Large intestine (tissue), 3 donors: ENCODE data around the gene TMEM204. TPM values are rescaled to one million over a fixed set of nuclear protein-coding genes. Genes with fewer than 3 reads are reported as not detected.
A peak's percentile ranks its signal among the peaks of the same experiment; 100 is the strongest.

Experiments
- DNase-seq, 2 donors: peaks; one replicate each; pipeline versions ENCODE4 v3.0.0 to v3.0.0-alpha.2; 2013
- H3K27ac ChIP-seq: one replicate; pipeline ENCODE4 v1.5.1; 2013; ENCODE audit warnings: low read length
- H3K27me3 ChIP-seq: 2 replicates; pipeline ENCODE4 v1.6.1; 2013; ENCODE audit warnings: low read length; ENCODE audit not compliant: control insufficient read depth, insufficient read depth
- H3K36me3 ChIP-seq: 2 replicates; pipeline ENCODE4 v1.6.1; 2013; ENCODE audit warnings: low read length; ENCODE audit not compliant: control insufficient read depth, insufficient read depth
- H3K4me1 ChIP-seq: one replicate; pipeline ENCODE4 v1.6.1; 2013; ENCODE audit warnings: low read length; ENCODE audit not compliant: control insufficient read depth, insufficient read depth
- H3K4me3 ChIP-seq: one replicate; pipeline ENCODE4 v1.5.1; 2013; ENCODE audit warnings: low read length
- H3K9me3 ChIP-seq: one replicate; pipeline ENCODE4 v1.6.1; 2013; ENCODE audit warnings: mild to moderate bottlenecking, low read depth, low read length, moderate library complexity; ENCODE audit not compliant: control insufficient read depth
- WGBS: methylation state at CpG from one replicate; pipeline ENCODE4 v1.1.5; 2013; ENCODE audit warnings: low lambda C conversion rate; ENCODE audit not compliant: insufficient coverage; 5-methylcytosine and 5-hydroxymethylcytosine counted together
- polyA plus RNA-seq: library from polyadenylated mRNA; unstranded; fragments of 120-200 nt; gene quantifications from one replicate; pipeline ENCODE4 v1.2.1, GENCODE V29; 2013

The TMEM204 gene
- polyA plus RNA-seq, 1 donor = 9.4 TPM

GRCh38 chr16:1538804-1539520 is 5.5 kb downstream of the TMEM204 start:
- H3K9me3 ChIP-seq = no peaks in the 10 kb centered on the region
- peaks cover 5% of the 10 kb centered on the region for H3K4me1 ChIP-seq
- H3K4me3 ChIP-seq = no peak overlapping the region
- no peak overlapping the region for H3K27ac ChIP-seq
- WGBS = no CpG with 5 or more reads among the region's 22 CpGs
- peaks cover 56% of the 10 kb centered on the region for H3K36me3 ChIP-seq
- no peak for DNase-seq
- no peaks in the 10 kb centered on the region for H3K27me3 ChIP-seq

- peaks cover 56% of the 10 kb centered on the region for H3K36me3 ChIP-seq
- no peak overlapping the region for H3K27ac ChIP-seq
- no peak overlapping the region for H3K4me3 ChIP-seq
- no peaks in the 10 kb centered on the region for H3K27me3 ChIP-seq
- H3K9me3 ChIP-seq = no peaks in the 10 kb centered on the region
- DNase-seq = no peak
- WGBS = no CpG with 5 or more reads among the region's 35 CpGs
- peaks cover 5% of the 10 kb centered on the region for H3K4me1 ChIP-seq
These were observed 6.5 kb downstream of the TMEM204 start for GRCh38 chr16:1539720-1540555.

- Histone ChIP-seq H3K4me1 (peaks cover 5% of the 10 kb centered on the region), H3K27me3 (no peaks in the 10 kb centered on the region), H3K9me3 (no peaks in the 10 kb centered on the region), H3K27ac (no peak overlapping the region), H3K36me3 (peaks cover 56% of the 10 kb centered on the region), H3K4me3 (no peak overlapping the region)
- DNase-seq = no peak
- WGBS = no CpG with 5 or more reads among the region's 8 CpGs
These were observed 7.0 kb downstream of the TMEM204 start for GRCh38 chr16:1540556-1540855.

DNA sequence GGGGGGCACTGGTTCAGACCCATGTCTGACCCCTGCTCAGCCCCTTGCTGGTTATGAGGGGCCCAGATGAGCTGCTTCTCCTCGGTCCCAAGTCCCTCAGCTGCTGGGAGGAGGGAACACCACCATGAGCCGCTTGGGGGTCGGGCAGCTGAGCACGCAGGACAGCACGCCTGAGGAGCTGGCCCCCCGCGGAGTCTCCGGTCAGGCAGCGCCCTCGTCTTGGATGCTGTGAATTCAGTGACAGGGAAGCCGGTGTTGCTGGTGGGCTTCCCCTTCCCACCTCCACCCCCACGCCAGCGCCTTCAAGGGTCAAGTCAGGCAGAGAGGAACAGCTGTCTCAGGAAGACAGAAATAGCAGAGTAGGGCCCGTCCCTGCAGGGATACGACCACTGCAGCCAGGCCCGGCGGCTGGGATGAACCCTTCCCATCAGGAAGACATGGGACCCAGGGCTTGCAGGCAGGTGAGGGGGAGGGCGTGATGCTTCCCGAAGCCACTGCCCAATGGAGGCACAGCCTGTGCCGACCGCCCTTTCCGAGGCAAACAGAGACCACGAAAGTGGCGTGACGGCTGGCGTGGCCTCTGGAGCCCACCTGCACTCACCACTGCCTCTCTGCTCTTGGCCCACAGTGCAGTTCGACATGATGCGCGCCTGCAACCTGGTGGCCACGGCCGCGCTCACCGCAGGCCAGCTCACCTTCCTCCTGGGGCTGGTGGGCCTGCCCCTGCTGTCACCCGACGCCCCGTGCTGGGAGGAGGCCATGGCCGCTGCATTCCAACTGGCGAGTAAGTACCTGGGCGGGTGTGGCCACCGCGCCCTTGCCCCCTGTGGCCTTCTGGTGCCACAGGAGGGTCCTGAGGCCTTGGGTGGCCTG is 8.1 kb downstream of the TMEM204 start:
- Histone ChIP-seq H3K4me3 (no peak overlapping the region), H3K36me3 (peaks cover 51% of the 10 kb centered on the region), H3K4me1 (peaks cover 8% of the 10 kb centered on the region), H3K9me3 (no peaks in the 10 kb centered on the region), H3K27me3 (no peaks in the 10 kb centered on the region), H3K27ac (no peak overlapping the region)
- DNase-seq = peak in 1 of 2 donors; percentile 15
- no CpG with 5 or more reads among the region's 41 CpGs for WGBS

GRCh38 chr16:1542166-1542500 is 8.7 kb downstream of the TMEM204 start:
- Histone ChIP-seq H3K4me3 (no peak overlapping the region), H3K4me1 (peaks cover 8% of the 10 kb centered on the region), H3K9me3 (no peaks in the 10 kb centered on the region), H3K36me3 (peaks cover 46% of the 10 kb centered on the region), H3K27ac (no peak overlapping the region), H3K27me3 (no peaks in the 10 kb centered on the region)
- no CpG with 5 or more reads among the region's 2 CpGs for WGBS
- no peak for DNase-seq

DNA sequence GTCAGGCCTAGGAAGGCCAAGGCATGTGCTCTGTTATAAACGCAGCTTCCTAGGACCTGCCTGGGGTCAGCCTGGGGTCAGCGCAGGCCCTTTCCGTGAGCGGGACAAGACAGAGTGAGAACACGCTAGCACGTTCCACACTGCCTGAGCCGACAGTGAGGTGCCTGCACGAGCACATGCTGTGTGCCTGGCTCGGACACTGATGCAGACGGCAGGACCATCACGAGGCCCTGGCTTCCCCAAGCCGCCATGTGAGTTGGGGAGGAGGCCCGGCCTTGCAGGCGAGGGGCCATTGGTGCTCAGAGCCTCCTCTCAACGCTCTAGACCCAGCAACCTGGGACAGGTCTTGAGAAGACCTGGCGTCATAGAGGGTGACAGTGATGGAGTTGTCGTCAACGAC is 9.1 kb downstream of the TMEM204 start:
- WGBS = no CpG with 5 or more reads among the region's 18 CpGs
- Histone ChIP-seq H3K36me3 (peaks cover 45% of the 10 kb centered on the region), H3K4me1 (peaks cover 8% of the 10 kb centered on the region), H3K27me3 (no peaks in the 10 kb centered on the region), H3K27ac (no peak overlapping the region), H3K4me3 (no peak overlapping the region), H3K9me3 (no peaks in the 10 kb centered on the region)
- DNase-seq = no peak

DNA sequence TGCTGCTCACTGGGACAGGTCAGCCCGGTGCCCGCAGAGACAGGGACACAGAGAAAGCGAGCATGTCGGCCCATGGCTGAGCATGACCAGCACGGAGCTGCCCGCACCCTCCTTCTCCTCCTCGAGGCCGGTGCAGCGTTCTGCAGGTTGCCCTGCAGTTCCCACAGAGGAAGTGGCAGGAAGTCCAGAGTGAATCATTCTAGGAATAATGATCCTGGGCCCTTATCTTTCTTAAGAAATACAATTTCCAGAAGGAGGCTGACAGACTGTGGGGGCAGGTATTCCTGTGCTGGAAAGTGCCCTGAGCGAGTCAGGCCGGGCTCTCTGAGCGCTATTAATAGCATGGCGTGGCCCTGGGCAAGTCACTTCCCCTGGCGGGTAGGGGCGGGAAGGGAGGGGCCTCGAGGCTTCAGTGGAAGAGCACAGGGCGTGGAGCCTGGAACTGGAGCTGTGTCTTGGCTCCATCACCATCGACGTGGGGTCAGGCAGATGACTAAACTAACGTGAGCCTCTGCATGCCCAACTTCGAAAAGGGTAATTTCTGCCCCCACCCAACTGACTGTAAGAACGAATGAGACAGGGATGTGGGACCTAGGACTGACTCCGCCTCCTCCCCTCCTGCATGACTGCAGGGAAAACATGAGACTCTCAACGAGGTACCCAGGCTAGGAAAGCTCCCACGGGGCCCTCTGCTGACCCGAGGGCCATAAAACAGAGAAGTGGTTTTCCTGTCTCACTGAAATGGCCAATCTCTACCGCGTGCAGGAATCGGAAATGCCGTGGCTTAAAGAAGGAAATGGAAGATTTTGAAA is 9.8 kb downstream of the TMEM204 start:
- WGBS = no CpG with 5 or more reads among the region's 30 CpGs
- Histone ChIP-seq H3K4me3 (no peak overlapping the region), H3K4me1 (peaks cover 8% of the 10 kb centered on the region), H3K27ac (no peak overlapping the region), H3K36me3 (peaks cover 39% of the 10 kb centered on the region), H3K27me3 (no peaks in the 10 kb centered on the region), H3K9me3 (no peaks in the 10 kb centered on the region)
- DNase-seq = peak in 1 of 2 donors; percentile 39

DNA sequence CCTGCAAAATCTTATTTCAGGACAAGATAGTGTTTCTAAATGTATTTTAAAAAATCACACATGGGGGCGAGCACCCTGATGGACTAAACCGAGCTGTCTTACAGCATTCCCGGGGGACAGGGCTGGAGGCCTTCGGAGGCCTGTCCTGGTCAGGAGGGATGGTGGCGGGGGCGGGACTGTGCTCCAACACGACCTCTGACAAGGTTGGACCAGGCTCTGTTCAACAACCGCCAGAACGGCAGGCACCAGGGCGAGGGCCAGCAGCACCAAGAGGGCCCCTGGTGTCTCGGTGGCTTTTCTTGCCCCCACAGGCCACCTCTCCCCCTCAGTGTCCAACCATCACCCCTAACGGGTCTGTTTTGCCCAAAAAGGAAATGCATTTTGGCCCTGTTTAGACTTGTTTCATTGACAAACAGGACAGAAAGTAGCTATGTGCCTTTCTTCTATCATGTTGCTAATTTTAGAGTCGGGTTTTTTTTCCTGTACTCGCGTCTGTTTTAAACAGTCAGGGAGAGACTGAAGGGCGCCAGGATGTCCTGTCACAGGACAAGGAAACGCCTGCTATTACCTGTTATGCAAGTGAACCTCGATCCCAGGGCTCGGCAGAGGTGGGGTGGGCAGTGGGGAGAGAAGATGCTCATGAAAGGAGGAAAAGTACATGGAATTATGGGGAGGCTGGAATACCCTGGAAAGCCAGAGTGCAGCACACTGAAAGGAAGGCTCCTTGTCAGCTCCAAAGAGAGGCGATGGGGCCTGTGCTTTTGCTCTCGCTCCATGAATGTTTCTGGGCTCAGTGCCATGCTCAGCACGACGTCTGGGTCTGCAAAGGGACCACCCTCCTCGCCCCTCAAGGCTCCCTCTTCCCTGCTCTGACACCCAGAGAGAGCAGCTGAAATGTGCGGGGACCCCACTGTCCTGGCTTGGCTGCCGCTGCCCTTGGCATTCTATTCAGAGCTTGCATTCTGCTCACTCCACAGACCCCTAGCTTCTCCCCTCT is 11.9 kb downstream of the TMEM204 start:
- no peaks in the 10 kb centered on the region for H3K9me3 ChIP-seq
- no peak overlapping the region for H3K4me3 ChIP-seq
- peaks cover 26% of the 10 kb centered on the region for H3K36me3 ChIP-seq
- WGBS = no CpG with 5 or more reads among the region's 26 CpGs
- H3K27ac ChIP-seq = peak overlapping the region; percentile 68
- DNase-seq = no peak
- H3K27me3 ChIP-seq = no peaks in the 10 kb centered on the region
- H3K4me1 ChIP-seq = peaks cover 8% of the 10 kb centered on the region

GRCh38 chr16:1546430-1546829 is 13.0 kb downstream of the TMEM204 start:
- Histone ChIP-seq H3K36me3 (peaks cover 19% of the 10 kb centered on the region), H3K27ac (no peak overlapping the region), H3K4me1 (peaks cover 8% of the 10 kb centered on the region), H3K4me3 (no peak overlapping the region), H3K9me3 (no peaks in the 10 kb centered on the region), H3K27me3 (no peaks in the 10 kb centered on the region)
- no peak for DNase-seq
- no CpG with 5 or more reads among the region's 16 CpGs for WGBS
